SJSA1 (cell line): Measurements from ENCODE around the gene CDK5R1. TPM values are rescaled to one million over a fixed set of nuclear protein-coding genes. Genes with fewer than 3 reads are reported as not detected.
A peak's percentile ranks its signal among the peaks of the same experiment; 100 is the strongest.

Source experiments
- DNase-seq, 2 experiments: peaks; one replicate each; pipeline ENCODE4 v3.0.0-alpha.2; 2015 to 2020; ENCODE audit warnings: low spot score in 2 of 2, low read depth in 1 of 2
- H3K27ac ChIP-seq: fragments of 250-450 bp; sonication (Bioruptor Pico); 2 replicates; pipeline ENCODE4 v1.5.1; 2020; ENCODE audit warnings: mild to moderate bottlenecking, moderate library complexity
- H3K27me3 ChIP-seq: fragments of 250-450 bp; sonication (Bioruptor Pico); replicated peaks from 2 replicates; pipeline ENCODE4 v1.5.1; 2020; ENCODE audit warnings: mild to moderate bottlenecking, moderate library complexity
- H3K36me3 ChIP-seq: fragments of 250-450 bp; sonication (Bioruptor Pico); 2 replicates; pipeline ENCODE4 v1.5.1; 2020; ENCODE audit warnings: mild to moderate bottlenecking
- H3K4me1 ChIP-seq: fragments of 250-450 bp; sonication (Bioruptor Pico); replicated peaks from 2 replicates; pipeline ENCODE4 v1.6.1; 2021; ENCODE audit warnings: mild to moderate bottlenecking
- H3K4me3 ChIP-seq: fragments of 250-450 bp; sonication (Bioruptor Pico); 2 replicates; pipeline ENCODE4 v1.5.1; 2020; ENCODE audit warnings: mild to moderate bottlenecking
- H3K9me3 ChIP-seq: fragments of 250-450 bp; sonication (Bioruptor Pico); replicated peaks from 2 replicates; pipeline ENCODE4 v1.5.1; 2020; ENCODE audit warnings: mild to moderate bottlenecking
- total RNA-seq: library from RNA; depleted of rRNA; stranded (reverse); fragments of >200 nt; shearing (Covaris generic); gene quantifications from 2 replicates; pipeline ENCODE4 v1.2.3, GENCODE V29; 2014

Gene CDK5R1
- total RNA-seq, 1 experiment from 2014 or later: 2.5 TPM

GRCh38 chr17:32458371-32458770 lies 28.4 kb upstream of the CDK5R1 start:
- no peaks in the 10 kb centered on the region for H3K4me1 ChIP-seq
- DNase-seq: no peak
- no peaks in the 10 kb centered on the region for H3K27me3 ChIP-seq
- peaks cover 93% of the 10 kb centered on the region for H3K36me3 ChIP-seq
- no peak overlapping the region for H3K4me3 ChIP-seq
- H3K27ac ChIP-seq: no peak overlapping the region
- H3K9me3 ChIP-seq: no peaks in the 10 kb centered on the region

- Histone ChIP-seq H3K4me1 (no peaks in the 10 kb centered on the region), H3K4me3 (no peak overlapping the region), H3K36me3 (peaks cover 91% of the 10 kb centered on the region), H3K9me3 (no peaks in the 10 kb centered on the region), H3K27me3 (no peaks in the 10 kb centered on the region), H3K27ac (no peak overlapping the region)
- DNase-seq: no peak
These were observed 26.7 kb upstream of the CDK5R1 start for GRCh38 chr17:32460054-32460453.

- DNase-seq: no peak
- Histone ChIP-seq H3K27ac (no peak overlapping the region), H3K27me3 (no peaks in the 10 kb centered on the region), H3K36me3 (peaks cover 94% of the 10 kb centered on the region), H3K4me1 (no peaks in the 10 kb centered on the region), H3K4me3 (no peak overlapping the region), H3K9me3 (no peaks in the 10 kb centered on the region)
These were observed 25.3 kb upstream of the CDK5R1 start for GRCh38 chr17:32461498-32461852.

GRCh38 chr17:32461853-32462617 lies 24.8 kb upstream of the CDK5R1 start:
- Histone ChIP-seq H3K27me3 (no peaks in the 10 kb centered on the region), H3K4me1 (no peaks in the 10 kb centered on the region), H3K9me3 (no peaks in the 10 kb centered on the region), H3K27ac (no peak overlapping the region), H3K4me3 (no peak overlapping the region), H3K36me3 (peaks cover 93% of the 10 kb centered on the region)
- DNase-seq: peak; percentile 47 to 63

GRCh38 chr17:32463304-32463703 lies 23.5 kb upstream of the CDK5R1 start:
- Histone ChIP-seq H3K4me3 (no peak overlapping the region), H3K4me1 (no peaks in the 10 kb centered on the region), H3K27ac (no peak overlapping the region), H3K27me3 (no peaks in the 10 kb centered on the region), H3K9me3 (no peaks in the 10 kb centered on the region), H3K36me3 (peaks cover 93% of the 10 kb centered on the region)
- DNase-seq: no peak

GRCh38 chr17:32464374-32464773 lies 22.4 kb upstream of the CDK5R1 start:
- Histone ChIP-seq H3K4me1 (no peaks in the 10 kb centered on the region), H3K27ac (no peak overlapping the region), H3K27me3 (no peaks in the 10 kb centered on the region), H3K9me3 (no peaks in the 10 kb centered on the region), H3K4me3 (no peak overlapping the region), H3K36me3 (peaks cover 96% of the 10 kb centered on the region)
- DNase-seq: no peak

- peaks cover 89% of the 10 kb centered on the region for H3K36me3 ChIP-seq
- H3K9me3 ChIP-seq: no peaks in the 10 kb centered on the region
- no peak overlapping the region for H3K27ac ChIP-seq
- H3K27me3 ChIP-seq: no peaks in the 10 kb centered on the region
- H3K4me3 ChIP-seq: no peak overlapping the region
- no peak for DNase-seq
- no peaks in the 10 kb centered on the region for H3K4me1 ChIP-seq
These were observed 18.8 kb upstream of the CDK5R1 start for GRCh38 chr17:32467949-32468348.

- H3K36me3 ChIP-seq: peaks cover 89% of the 10 kb centered on the region
- no peak overlapping the region for H3K27ac ChIP-seq
- no peaks in the 10 kb centered on the region for H3K9me3 ChIP-seq
- no peak for DNase-seq
- no peaks in the 10 kb centered on the region for H3K27me3 ChIP-seq
- no peak overlapping the region for H3K4me3 ChIP-seq
- H3K4me1 ChIP-seq: no peaks in the 10 kb centered on the region
These were observed 16.2 kb upstream of the CDK5R1 start for GRCh38 chr17:32470405-32471167.

- no peaks in the 10 kb centered on the region for H3K27me3 ChIP-seq
- H3K9me3 ChIP-seq: no peaks in the 10 kb centered on the region
- no peak overlapping the region for H3K4me3 ChIP-seq
- no peaks in the 10 kb centered on the region for H3K4me1 ChIP-seq
- peaks cover 89% of the 10 kb centered on the region for H3K36me3 ChIP-seq
- DNase-seq: no peak
- no peak overlapping the region for H3K27ac ChIP-seq
These were observed 15.1 kb upstream of the CDK5R1 start for GRCh38 chr17:32471652-32472051.

GRCh38 chr17:32475258-32475657 lies 11.5 kb upstream of the CDK5R1 start:
- no peak overlapping the region for H3K4me3 ChIP-seq
- DNase-seq: no peak
- no peaks in the 10 kb centered on the region for H3K4me1 ChIP-seq
- no peaks in the 10 kb centered on the region for H3K27me3 ChIP-seq
- no peaks in the 10 kb centered on the region for H3K9me3 ChIP-seq
- peaks cover 94% of the 10 kb centered on the region for H3K36me3 ChIP-seq
- no peak overlapping the region for H3K27ac ChIP-seq

- DNase-seq: no peak
- no peaks in the 10 kb centered on the region for H3K27me3 ChIP-seq
- H3K4me3 ChIP-seq: no peak overlapping the region
- H3K27ac ChIP-seq: no peak overlapping the region
- peaks cover 87% of the 10 kb centered on the region for H3K36me3 ChIP-seq
- no peaks in the 10 kb centered on the region for H3K4me1 ChIP-seq
- no peaks in the 10 kb centered on the region for H3K9me3 ChIP-seq
These were observed 9.6 kb upstream of the CDK5R1 start for GRCh38 chr17:32477220-32477619.

GRCh38 chr17:32479074-32479617 lies 7.6 kb upstream of the CDK5R1 start:
- no peaks in the 10 kb centered on the region for H3K4me1 ChIP-seq
- no peak overlapping the region for H3K27ac ChIP-seq
- H3K27me3 ChIP-seq: no peaks in the 10 kb centered on the region
- DNase-seq: no peak
- H3K4me3 ChIP-seq: no peak overlapping the region
- H3K9me3 ChIP-seq: no peaks in the 10 kb centered on the region
- H3K36me3 ChIP-seq: peaks cover 82% of the 10 kb centered on the region

- Histone ChIP-seq H3K9me3 (no peaks in the 10 kb centered on the region), H3K4me3 (no peak overlapping the region), H3K27me3 (no peaks in the 10 kb centered on the region), H3K36me3 (peaks cover 62% of the 10 kb centered on the region), H3K27ac (no peak overlapping the region), H3K4me1 (peaks cover 3% of the 10 kb centered on the region)
- DNase-seq: no peak
These were observed 5.6 kb upstream of the CDK5R1 start for GRCh38 chr17:32481193-32481592.

- peaks cover 49% of the 10 kb centered on the region for H3K36me3 ChIP-seq
- no peak overlapping the region for H3K27ac ChIP-seq
- no peak overlapping the region for H3K4me3 ChIP-seq
- H3K4me1 ChIP-seq: peaks cover 13% of the 10 kb centered on the region
- no peaks in the 10 kb centered on the region for H3K9me3 ChIP-seq
- no peak for DNase-seq
- H3K27me3 ChIP-seq: no peaks in the 10 kb centered on the region
These were observed 4.0 kb upstream of the CDK5R1 start for GRCh38 chr17:32482568-32483320.
